Common myeloid progenitor, CD34-positive (primary cell): ENCODE results near the gene EIF4A3.

Experiments used
- CTCF ChIA-PET: fragments of 350-600 bp; sonication (Branson Sonifier 250); formaldehyde crosslinking; loops from one replicate; lab custom pipeline; 2021; ENCODE audit warnings: antibody characterized with exemption; lab: Charles Lee
- POLR2A ChIA-PET: fragments of 350-600 bp; sonication (Branson Sonifier 250); formaldehyde crosslinking; loops from one replicate; lab custom pipeline; 2021; ENCODE audit warnings: antibody characterized with exemption; lab: Charles Lee
- DNase-seq, 3 donors: peaks; one replicate each; pipeline versions ENCODE4 v3.0.0 to v3.0.0-alpha.2; 2013
- H3K27ac ChIP-seq, 2 experiments: 1 replicate in 1 of 2; 2 replicates in 1 of 2; pipeline ENCODE4 v1.7.0; 2013; ENCODE audit warnings: inconsistent platforms in 2 of 2, low read length in 2 of 2, mild to moderate bottlenecking in 2 of 2, low read depth in 1 of 2, moderate library complexity in 1 of 2; ENCODE audit not compliant: severe bottlenecking in 2 of 2, insufficient read depth in 1 of 2, poor library complexity in 1 of 2
- H3K27me3 ChIP-seq, 5 experiments: replicated peaks in 2 of 5; 1 replicate in 3 of 5; 2 replicates in 2 of 5; pipeline versions ENCODE4 v1.6.1 to v1.7.0; 2013; ENCODE audit warnings: low read length in 4 of 5, mild to moderate bottlenecking in 2 of 5, moderate library complexity in 2 of 5, inconsistent platforms in 1 of 5; ENCODE audit not compliant: insufficient read depth in 5 of 5, control insufficient read depth in 4 of 5
- H3K36me3 ChIP-seq, 4 experiments: 1 replicate in 2 of 4; 2 replicates in 2 of 4; pipeline versions ENCODE4 v1.6.1 to v1.7.0; 2013; ENCODE audit warnings: low read length in 3 of 4, control low read depth in 1 of 4, mild to moderate bottlenecking in 1 of 4; ENCODE audit not compliant: control insufficient read depth in 4 of 4, insufficient read depth in 4 of 4
- H3K4me1 ChIP-seq, 4 experiments: 1 replicate in 3 of 4; 2 replicates in 1 of 4; pipeline versions ENCODE4 v1.6.1 to v1.7.1; 2013; ENCODE audit warnings: low read length in 3 of 4, mild to moderate bottlenecking in 3 of 4, control low read depth in 1 of 4, inconsistent platforms in 1 of 4, moderate library complexity in 1 of 4; ENCODE audit not compliant: control insufficient read depth in 4 of 4, insufficient read depth in 4 of 4; ENCODE audit errors: control extremely low read depth in 1 of 4
- H3K4me3 ChIP-seq, 7 experiments: 1 replicate in 4 of 7; 2 replicates in 3 of 7; pipeline versions ENCODE4 v1.5.1 to v1.7.0; 2013; ENCODE audit warnings: mild to moderate bottlenecking in 7 of 7, low read length in 6 of 7, moderate library complexity in 6 of 7, inconsistent platforms in 2 of 7, low read depth in 2 of 7, control low read depth in 1 of 7; ENCODE audit not compliant: insufficient read depth in 4 of 7, control insufficient read depth in 1 of 7; ENCODE audit errors: extremely low read depth in 1 of 7
- H3K9me3 ChIP-seq, 5 experiments: 1 replicate in 4 of 5; 2 replicates in 1 of 5; pipeline versions ENCODE4 v1.6.1 to v1.7.1; 2013; ENCODE audit warnings: low read length in 4 of 5, mild to moderate bottlenecking in 2 of 5, inconsistent platforms in 1 of 5, low read depth in 1 of 5, moderate library complexity in 1 of 5; ENCODE audit not compliant: control insufficient read depth in 4 of 5, insufficient read depth in 2 of 5; ENCODE audit errors: control extremely low read depth in 1 of 5
- WGBS: methylation state at CpG from one replicate; pipeline ENCODE4 v1.1.5; 2013; ENCODE audit not compliant: insufficient coverage; 5-methylcytosine and 5-hydroxymethylcytosine counted together

EIF4A3 gene

DNA sequence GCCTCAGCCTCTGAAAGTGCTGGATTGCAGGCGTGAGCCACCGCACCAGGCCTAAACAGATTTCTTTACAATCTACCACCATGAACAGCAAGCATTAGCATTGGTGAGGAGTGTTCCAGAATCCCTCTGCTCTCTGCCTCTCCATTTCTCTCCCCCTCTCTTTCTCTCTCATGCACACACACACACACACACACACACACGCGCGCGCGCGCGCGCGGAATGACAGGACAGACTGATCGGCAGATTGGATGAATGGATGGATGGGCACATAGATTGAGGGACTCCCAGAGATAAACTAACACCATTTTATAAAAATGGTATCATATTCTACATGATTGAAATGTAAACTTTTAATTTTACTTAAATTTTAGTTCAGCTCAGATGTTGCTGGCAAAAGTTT is 26.2 kb upstream of the EIF4A3 start:
- Histone ChIP-seq H3K4me3 (no peak overlapping the region), H3K27ac (no peak overlapping the region), H3K27me3 (peaks cover 0 to 4% (median 0%) of the 10 kb centered on the region in 5 experiments), H3K4me1 (no peaks in the 10 kb centered on the region), H3K36me3 (no peaks in the 10 kb centered on the region), H3K9me3 (no peaks in the 10 kb centered on the region)
- ChIA-PET POLR2A (no interaction called here), CTCF (interaction anchor here (1.4 kb wide), 1 partner anchor 16 kb away, joined by 4 read pairs; no protein-coding TSS in a partner anchor)
- 100% methylated on average over 2 of the region's 12 CpGs for whole genome bisulfite sequencing
- no peak for DNase-seq

DNA sequence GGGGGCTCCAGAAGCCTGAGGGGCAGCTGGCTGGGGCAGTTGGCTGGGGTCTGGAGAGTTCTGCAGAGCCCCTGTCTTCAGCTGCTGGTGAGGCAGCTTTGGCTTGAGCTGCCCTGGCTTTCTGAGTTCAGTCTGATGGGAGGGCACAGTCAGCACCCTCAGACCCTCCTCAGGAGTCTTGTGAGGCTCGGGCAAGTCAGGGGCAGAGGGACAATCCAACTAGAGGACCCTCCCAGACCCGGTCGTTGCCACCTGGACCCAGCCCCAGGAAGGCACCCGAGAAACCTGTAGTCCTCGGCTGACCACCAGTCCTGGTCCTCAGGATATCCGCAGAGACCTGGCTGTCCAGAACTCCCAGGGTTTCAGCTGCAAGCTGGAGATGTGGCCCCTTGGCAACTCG is 24.8 kb upstream of the EIF4A3 start:
- H3K36me3 ChIP-seq: no peaks in the 10 kb centered on the region
- H3K27ac ChIP-seq: no peak overlapping the region
- H3K4me1 ChIP-seq: no peaks in the 10 kb centered on the region
- CTCF ChIA-PET: no interaction called here
- H3K9me3 ChIP-seq: no peaks in the 10 kb centered on the region
- 92% methylated on average over 7 of the region's 7 CpGs for WGBS
- POLR2A ChIA-PET: no interaction called here
- no peak for DNase-seq
- no peak overlapping the region for H3K4me3 ChIP-seq
- H3K27me3 ChIP-seq: peaks cover 0 to 4% (median 0%) of the 10 kb centered on the region in 5 experiments

DNA sequence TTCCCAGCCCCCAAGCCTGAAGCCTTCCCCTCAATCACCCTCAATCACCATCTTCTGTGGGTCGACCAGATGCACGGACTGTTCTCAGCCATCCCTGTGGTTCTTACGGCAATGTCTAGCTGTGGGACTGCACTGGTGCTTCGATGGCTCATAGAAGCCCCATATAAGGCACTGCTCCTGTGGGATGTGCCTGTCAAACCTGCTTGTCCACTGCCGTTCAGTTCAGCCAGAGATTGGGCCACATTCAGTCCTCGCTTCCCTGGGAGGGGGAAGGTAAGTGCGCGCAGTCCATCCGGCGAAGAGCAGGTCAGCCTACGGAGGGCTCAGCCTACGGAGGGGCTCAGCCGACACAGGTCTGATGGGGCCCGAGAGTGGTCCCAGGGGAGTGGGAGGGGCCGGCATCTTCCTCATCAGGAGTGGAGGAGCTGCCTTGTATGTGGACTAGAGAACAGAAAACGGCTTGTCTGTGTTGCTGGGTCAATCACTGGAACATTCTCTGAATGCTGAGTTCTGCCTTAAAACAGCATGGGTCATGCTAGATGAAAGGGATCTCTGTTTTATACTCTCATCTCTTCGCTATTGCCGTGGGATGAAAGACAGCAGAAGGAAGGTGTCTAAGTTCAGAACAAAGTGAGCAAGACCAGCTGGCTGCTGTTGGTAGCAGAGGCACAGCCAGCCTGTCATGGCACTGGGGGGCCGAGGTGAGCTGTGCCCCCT is 23.0 kb upstream of the EIF4A3 start, which contains the start of gene CARD14:
TSS of gene CARD14 (plus strand) at position 247 of the 717 bp plus-strand sequence. CDS start 11,409 bp downstream, outside the sequence.
- WGBS: 90% methylated on average over 16 of the region's 19 CpGs
- H3K27ac ChIP-seq: no peak within 1 kb of the TSS
- H3K4me1 ChIP-seq: no peaks in the 10 kb centered on the region
- H3K36me3 ChIP-seq: no peaks in the 10 kb centered on the region
- no peak for DNase-seq
- H3K27me3 ChIP-seq: no peaks in the 10 kb centered on the region
- H3K9me3 ChIP-seq: no peaks in the 10 kb centered on the region
- ChIA-PET CTCF (no interaction called here), POLR2A (no interaction called here)
- H3K4me3 ChIP-seq: no peak within 1 kb of the TSS

DNA sequence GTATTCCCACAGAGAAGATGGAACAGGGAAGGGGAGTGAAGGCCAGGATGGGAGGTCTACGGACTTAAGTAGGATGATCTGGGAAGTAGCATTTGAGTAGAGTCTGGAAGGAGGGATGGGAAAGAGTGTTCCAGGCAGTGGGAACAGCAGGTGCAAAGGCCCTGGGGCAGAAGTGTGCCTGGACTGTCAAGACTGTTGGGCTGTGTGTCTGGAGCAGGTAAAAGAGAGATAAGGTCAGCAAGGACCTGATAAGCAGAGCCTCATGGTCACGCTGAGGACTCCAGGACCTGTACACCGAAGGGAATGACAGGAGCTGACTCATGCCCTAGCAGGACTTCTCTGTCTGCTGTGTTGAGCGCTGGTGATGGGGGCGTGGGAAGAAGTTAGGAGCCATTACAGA is 22.2 kb upstream of the EIF4A3 start:
- POLR2A ChIA-PET: no interaction called here
- no peaks in the 10 kb centered on the region for H3K4me1 ChIP-seq
- no peak for DNase-seq
- H3K4me3 ChIP-seq: no peak overlapping the region
- H3K27ac ChIP-seq: no peak overlapping the region
- H3K27me3 ChIP-seq: no peaks in the 10 kb centered on the region
- CTCF ChIA-PET: no interaction called here
- H3K9me3 ChIP-seq: no peaks in the 10 kb centered on the region
- 96% methylated on average over 4 of the region's 5 CpGs for WGBS
- no peaks in the 10 kb centered on the region for H3K36me3 ChIP-seq

DNA sequence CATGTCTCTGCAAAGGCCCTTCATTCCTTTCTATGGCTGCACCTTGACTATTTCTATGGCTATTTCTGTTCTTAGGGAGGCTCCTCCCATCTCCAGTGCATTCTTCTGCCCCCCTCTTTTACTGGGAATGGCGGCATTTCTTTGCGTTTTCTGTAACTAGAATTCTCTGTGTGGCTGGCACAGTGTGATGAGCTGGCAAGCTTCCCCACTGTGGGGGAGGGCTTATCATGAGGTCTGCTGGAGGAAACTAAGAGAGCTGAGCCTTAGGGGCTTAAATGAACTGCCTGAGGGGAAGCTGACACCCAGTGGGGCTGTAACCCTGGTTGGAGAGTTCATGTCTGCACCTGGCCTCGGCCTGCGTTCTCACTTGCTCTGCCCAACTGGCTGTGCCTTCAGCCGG is 21.4 kb upstream of the EIF4A3 start:
- Histone ChIP-seq H3K4me3 (no peak overlapping the region), H3K4me1 (no peaks in the 10 kb centered on the region), H3K27me3 (no peaks in the 10 kb centered on the region), H3K9me3 (no peaks in the 10 kb centered on the region), H3K27ac (no peak overlapping the region), H3K36me3 (no peaks in the 10 kb centered on the region)
- 89% methylated on average over 5 of the region's 5 CpGs for WGBS
- DNase-seq: no peak
- POLR2A ChIA-PET: no interaction called here
- CTCF ChIA-PET: no interaction called here

DNA sequence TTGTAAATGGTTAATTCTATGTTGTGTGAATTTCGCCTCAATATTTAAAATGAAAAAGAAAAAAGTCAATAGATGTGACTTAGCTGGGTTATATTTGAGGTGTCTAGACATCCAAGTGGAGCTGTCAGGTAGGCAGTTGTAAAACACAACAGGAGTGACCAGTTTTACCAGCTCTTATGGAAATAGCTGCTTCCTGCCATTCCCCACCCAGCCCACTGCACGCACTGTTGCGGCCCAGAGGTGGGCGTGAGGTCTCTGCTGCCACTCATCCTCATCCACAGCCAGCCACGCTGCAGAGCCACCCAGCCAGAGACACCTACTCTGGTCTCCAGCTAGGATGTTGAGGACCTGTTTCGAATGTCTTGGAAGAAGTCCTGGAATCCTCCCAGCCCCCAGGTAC is 19.5 kb upstream of the EIF4A3 start:
- ChIA-PET CTCF (interaction anchor here (0.8 kb wide), 1 partner anchor 9 kb away, joined by 3 read pairs; no protein-coding TSS in a partner anchor), POLR2A (no interaction called here)
- no peak for DNase-seq
- H3K4me3 ChIP-seq: no peak overlapping the region
- no peaks in the 10 kb centered on the region for H3K9me3 ChIP-seq
- WGBS: 94% methylated on average over 6 of the region's 6 CpGs
- no peaks in the 10 kb centered on the region for H3K4me1 ChIP-seq
- H3K27me3 ChIP-seq: no peaks in the 10 kb centered on the region
- no peaks in the 10 kb centered on the region for H3K36me3 ChIP-seq
- no peak overlapping the region for H3K27ac ChIP-seq

DNA sequence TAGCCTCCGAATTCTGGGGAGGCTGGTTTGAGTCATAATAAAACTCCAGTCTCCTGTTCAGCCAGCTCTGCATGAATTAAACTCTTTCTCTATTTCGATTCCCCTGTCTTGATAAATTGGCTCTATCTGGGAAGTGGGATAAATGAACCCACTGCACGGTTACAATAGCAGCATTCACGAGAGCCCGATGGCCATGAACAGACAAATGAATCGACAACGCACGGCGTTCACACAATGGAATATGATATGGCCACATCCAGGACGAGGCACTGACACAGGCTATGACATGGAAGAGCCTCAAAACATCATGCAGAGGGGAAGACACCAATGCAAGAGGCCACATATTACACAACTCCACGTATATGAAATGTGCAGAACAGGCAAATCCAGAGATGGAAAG is 17.3 kb upstream of the EIF4A3 start:
- H3K36me3 ChIP-seq: no peaks in the 10 kb centered on the region
- H3K27ac ChIP-seq: no peak overlapping the region
- no peaks in the 10 kb centered on the region for H3K27me3 ChIP-seq
- POLR2A ChIA-PET: no interaction called here
- DNase-seq: no peak
- H3K4me1 ChIP-seq: peaks cover 0 to 10% (median 8%) of the 10 kb centered on the region in 4 experiments
- no peaks in the 10 kb centered on the region for H3K9me3 ChIP-seq
- CTCF ChIA-PET: no interaction called here
- no peak overlapping the region for H3K4me3 ChIP-seq
- WGBS: 89% methylated on average over 11 of the region's 11 CpGs
